Right ventricle myocardium superior (tissue), 1 donor: Measurements from ENCODE around the gene TBC1D19. TPM values are rescaled to one million over a fixed set of nuclear protein-coding genes. Genes with fewer than 3 reads are reported as not detected.
"Not testable (repeated sequence)": the region's sequence is repeated elsewhere in the genome, so short reads cannot be mapped to it uniquely, and the experiment has no call there.

ENCODE experiments used
- ATAC-seq: fragments of 200-7000 bp; cut with Tn5 transposase; one replicate; pipeline ENCODE4 v1.9.1; 2020; ENCODE audit warnings: mild to moderate bottlenecking; ENCODE audit not compliant: poor library complexity
- DNase-seq: peaks from one replicate; pipeline ENCODE4 v3.0.0-alpha.2; 2020
- intact Hi-C: fragments of 100-400 bp; cut with DNase I; formaldehyde crosslinking; loops from one replicate; pipeline ENCODE4 v1.11.2; 2022
- total RNA-seq: library from RNA; stranded (reverse); fragmentation: NEBNext Ultra II Directional; extraction: Animal tissue kit (Norgen Biotek cat#: 25700); gene quantifications from one replicate; pipeline ENCODE4 v1.2.1, GENCODE V29; 2021
- donor health status: DM: no; HTN: yes; CAD: no; lungs with severe emphysema.

TBC1D19 gene
- total RNA-seq, 1 donor from 2014 or later = 7.7 TPM

- intact Hi-C loops, DNase-seq, ATAC-seq: not testable (repeated sequence)
Measured at GRCh38 chr4:26593557-26593956, 9.7 kb downstream of the TBC1D19 start.

- ATAC-seq (no peak), DNase-seq (no peak)
- intact Hi-C loops = no loop called here
Measured at GRCh38 chr4:26594371-26594770, 10.5 kb downstream of the TBC1D19 start.

- no peak for DNase-seq
- ATAC-seq = no peak
- intact Hi-C loops = no loop called here
Measured at GRCh38 chr4:26594778-26595177, 10.9 kb downstream of the TBC1D19 start.

GRCh38 chr4:26596843-26597242 lies 13.0 kb downstream of the TBC1D19 start:
- no peak for ATAC-seq
- no peak for DNase-seq
- intact Hi-C loops = no loop called here

GRCh38 chr4:26601204-26601603 lies 17.3 kb downstream of the TBC1D19 start:
- intact Hi-C loops = no loop called here
- no peak for DNase-seq
- ATAC-seq = no peak

GRCh38 chr4:26607776-26608175 lies 23.9 kb downstream of the TBC1D19 start:
- intact Hi-C loops = no loop called here
- DNase-seq (no peak), ATAC-seq (no peak)

GRCh38 chr4:26609391-26609790 lies 25.5 kb downstream of the TBC1D19 start:
- intact Hi-C loops = no loop called here
- no peak for DNase-seq
- ATAC-seq = no peak

GRCh38 chr4:26609868-26610267 lies 26.0 kb downstream of the TBC1D19 start:
- DNase-seq (no peak), ATAC-seq (no peak)
- intact Hi-C loops = no loop called here

- DNase-seq (no peak), ATAC-seq (no peak)
- intact Hi-C loops = no loop called here
Measured at GRCh38 chr4:26611372-26611771, 27.5 kb downstream of the TBC1D19 start.

GRCh38 chr4:26611885-26612284 lies 28.0 kb downstream of the TBC1D19 start:
- ATAC-seq (no peak), DNase-seq (no peak)
- intact Hi-C loops = no loop called here

- intact Hi-C loops = no loop called here
- ATAC-seq (no peak), DNase-seq (no peak)
Measured at GRCh38 chr4:26613237-26613636, 29.4 kb downstream of the TBC1D19 start.

GRCh38 chr4:26613735-26614134 lies 29.9 kb downstream of the TBC1D19 start:
- ATAC-seq (no peak), DNase-seq (no peak)
- intact Hi-C loops = no loop called here

GRCh38 chr4:26619784-26620183 lies 35.9 kb downstream of the TBC1D19 start:
- ATAC-seq (no peak), DNase-seq (no peak)
- intact Hi-C loops = no loop called here

GRCh38 chr4:26621366-26621765 lies 37.5 kb downstream of the TBC1D19 start:
- ATAC-seq (no peak), DNase-seq (no peak)
- intact Hi-C loops = no loop called here

GRCh38 chr4:26622913-26623312 lies 39.0 kb downstream of the TBC1D19 start:
- no peak for ATAC-seq
- DNase-seq = no peak
- intact Hi-C loops = no loop called here

- ATAC-seq, DNase-seq, intact Hi-C loops: not testable (repeated sequence)
Measured at GRCh38 chr4:26626658-26627057, 42.8 kb downstream of the TBC1D19 start.

- ATAC-seq (no peak), DNase-seq (no peak)
- intact Hi-C loops = no loop called here
Measured at GRCh38 chr4:26632916-26633315, 49.0 kb downstream of the TBC1D19 start.

GRCh38 chr4:26634237-26634636 lies 50.4 kb downstream of the TBC1D19 start:
- DNase-seq (no peak), ATAC-seq (no peak)
- intact Hi-C loops = no loop called here

- intact Hi-C loops = no loop called here
- DNase-seq = no peak
- ATAC-seq = no peak
Measured at GRCh38 chr4:26636458-26636857, 52.6 kb downstream of the TBC1D19 start.

GRCh38 chr4:26640639-26641038 lies 56.8 kb downstream of the TBC1D19 start:
- intact Hi-C loops, ATAC-seq: not testable (repeated sequence)

GRCh38 chr4:26647523-26648224 lies 63.8 kb downstream of the TBC1D19 start:
- DNase-seq = no peak
- no peak for ATAC-seq
- intact Hi-C loops = no loop called here

More at GRCh38 chr4:26640639-26641038, 56.8 kb downstream of the TBC1D19 start:
- not testable (repeated sequence) for DNase-seq
